Gastrocnemius medialis (tissue), 4 donors: ENCODE measurements around the gene SORCS1. TPM values are rescaled to one million over a fixed set of nuclear protein-coding genes. Genes with fewer than 3 reads are reported as not detected.

Source experiments
- ATAC-seq, 2 donors: fragments of 150-250 bp; one replicate each; pipeline ENCODE4 v1.9.1; 2016
- DNase-seq, 2 donors: peaks; one replicate each; pipeline ENCODE4 v3.0.0-alpha.2; 2019
- H3K27ac ChIP-seq, 4 donors: fragments of 200-600 bp; sonication (generic); 1 replicate in 1 of 4; 2 replicates in 3 of 4; pipeline ENCODE4 v1.5.1; 2016 to 2018; ENCODE audit warnings: mild to moderate bottlenecking in 2 of 4, moderate library complexity in 1 of 4
- H3K27me3 ChIP-seq, 3 donors: fragments of 200-600 bp; sonication (generic) in 2 of 3; 1 replicate in 1 of 3; 2 replicates in 2 of 3; pipeline versions ENCODE4 v1.5.1 to v1.6.0; 2016 to 2019; ENCODE audit warnings: mild to moderate bottlenecking in 1 of 3, moderate library complexity in 1 of 3
- H3K36me3 ChIP-seq, 2 donors: fragments of 200-600 bp; sonication (generic) in 1 of 2; one replicate each; pipeline ENCODE4 v1.5.1; 2017 to 2018
- H3K4me1 ChIP-seq, 2 donors: fragments of 200-600 bp; sonication (generic) in 1 of 2; one replicate each; pipeline ENCODE4 v1.5.1; 2016 to 2017; ENCODE audit warnings: mild to moderate bottlenecking in 2 of 2
- H3K4me3 ChIP-seq, 4 donors: fragments of 200-600 bp; sonication (generic) in 3 of 4; 1 replicate in 1 of 4; 2 replicates in 3 of 4; pipeline ENCODE4 v1.5.1; 2016 to 2019; ENCODE audit warnings: mild to moderate bottlenecking in 2 of 4
- H3K9me3 ChIP-seq, 3 donors: fragments of 200-600 bp; sonication (generic) in 2 of 3; 1 replicate in 1 of 3; 2 replicates in 2 of 3; pipeline ENCODE4 v1.5.1; 2016 to 2019
- POLR2A ChIP-seq, 2 donors: fragments of 450-650 bp; IDR thresholded peaks; one replicate each; pipeline ENCODE4 v1.6.1; 2017; ENCODE audit warnings: antibody characterized with exemption in 2 of 2, mild to moderate bottlenecking in 2 of 2, moderate library complexity in 2 of 2
- in situ Hi-C, 4 donors: fragments of 200-750 bp; cut with MboI; loops; one replicate each; pipeline versions ENCODE4 v1.15.0 to v1.8.0; 2017; ENCODE audit warnings: low sequenced_read_pairs in 4 of 4
- intact Hi-C: fragments of 100-400 bp; cut with DNase I; formaldehyde crosslinking; loops from one replicate; pipeline ENCODE4 v1.15.1; 2023; ENCODE audit warnings: low total_unique reads
- total RNA-seq, 4 donors: library from RNA; depleted of rRNA; stranded (reverse); fragments of >200 nt; gene quantifications; one replicate each; pipeline versions ENCODE4 v1.1.0 to v1.2.3, GENCODE V29; 2016
- TF ChIP-seq, protein P1 (sequence below), 5 experiments: fragments of 450-650 bp in 3 of 5; fragments of 200-600 bp in 2 of 5; sonication (generic) in 2 of 5; IDR thresholded peaks in 4 of 5; conservative IDR thresholded peaks in 1 of 5; 1 replicate in 4 of 5; 2 replicates in 1 of 5; pipeline ENCODE4 v1.5.1; 2016 to 2019; ENCODE audit warnings: antibody characterized with exemption in 5 of 5, mild to moderate bottlenecking in 3 of 5, moderate library complexity in 3 of 5

The SORCS1 gene
- total RNA-seq, 4 donors from 2014 or later: 0.02 to 0.36 (median 0.24) TPM; not detected in 1

DNA sequence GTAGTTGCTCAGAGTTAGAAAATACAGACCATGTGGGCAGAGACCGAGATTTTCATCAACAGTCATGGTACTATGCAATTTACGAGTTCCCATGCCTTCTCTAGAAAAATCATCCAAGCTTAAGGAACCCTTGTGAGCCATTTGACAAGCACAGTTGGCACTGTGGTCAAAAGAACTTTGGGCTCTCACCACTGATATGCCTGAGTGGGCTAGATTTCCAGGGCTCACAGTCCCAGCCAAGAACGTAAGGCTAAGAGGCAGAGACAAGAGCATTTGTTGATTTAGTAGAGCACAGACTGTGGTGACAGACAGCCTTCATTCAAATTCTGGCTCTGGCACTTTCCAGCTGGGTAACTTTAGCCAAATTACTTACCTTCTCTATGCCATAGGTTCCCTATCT lies 407.0 kb downstream of the SORCS1 start:
- no peaks in the 10 kb centered on the region for H3K27me3 ChIP-seq
- intact Hi-C loops: no loop called here
- in situ Hi-C loops: no loop called here
- no peaks in the 10 kb centered on the region for H3K36me3 ChIP-seq
- H3K4me1 ChIP-seq: no peaks in the 10 kb centered on the region
- no peak overlapping the region for H3K4me3 ChIP-seq
- no peak overlapping the region for H3K27ac ChIP-seq
- no peak for DNase-seq
- H3K9me3 ChIP-seq: no peaks in the 10 kb centered on the region
- ATAC-seq: no peak
- TF ChIP-seq POLR2A (IDR thresholded peaks at IDR 0.05): no peak
- TF ChIP-seq, protein P1, sequence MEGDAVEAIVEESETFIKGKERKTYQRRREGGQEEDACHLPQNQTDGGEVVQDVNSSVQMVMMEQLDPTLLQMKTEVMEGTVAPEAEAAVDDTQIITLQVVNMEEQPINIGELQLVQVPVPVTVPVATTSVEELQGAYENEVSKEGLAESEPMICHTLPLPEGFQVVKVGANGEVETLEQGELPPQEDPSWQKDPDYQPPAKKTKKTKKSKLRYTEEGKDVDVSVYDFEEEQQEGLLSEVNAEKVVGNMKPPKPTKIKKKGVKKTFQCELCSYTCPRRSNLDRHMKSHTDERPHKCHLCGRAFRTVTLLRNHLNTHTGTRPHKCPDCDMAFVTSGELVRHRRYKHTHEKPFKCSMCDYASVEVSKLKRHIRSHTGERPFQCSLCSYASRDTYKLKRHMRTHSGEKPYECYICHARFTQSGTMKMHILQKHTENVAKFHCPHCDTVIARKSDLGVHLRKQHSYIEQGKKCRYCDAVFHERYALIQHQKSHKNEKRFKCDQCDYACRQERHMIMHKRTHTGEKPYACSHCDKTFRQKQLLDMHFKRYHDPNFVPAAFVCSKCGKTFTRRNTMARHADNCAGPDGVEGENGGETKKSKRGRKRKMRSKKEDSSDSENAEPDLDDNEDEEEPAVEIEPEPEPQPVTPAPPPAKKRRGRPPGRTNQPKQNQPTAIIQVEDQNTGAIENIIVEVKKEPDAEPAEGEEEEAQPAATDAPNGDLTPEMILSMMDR (IDR thresholded peaks at IDR 0.05 in 4 of 5, conservative IDR thresholded peaks at IDR 0.05 in 1 of 5): no peak

GRCh38 chr10:106751091-106751490 lies 413.4 kb downstream of the SORCS1 start:
- H3K27ac ChIP-seq: no peak overlapping the region
- H3K36me3 ChIP-seq: no peaks in the 10 kb centered on the region
- no peaks in the 10 kb centered on the region for H3K27me3 ChIP-seq
- H3K4me3 ChIP-seq: no peak overlapping the region
- H3K9me3 ChIP-seq: no peaks in the 10 kb centered on the region
- in situ Hi-C loops (no loop called here), intact Hi-C loops (no loop called here)
- H3K4me1 ChIP-seq: no peaks in the 10 kb centered on the region
- ATAC-seq (no peak), DNase-seq (no peak)
- TF ChIP-seq POLR2A (IDR thresholded peaks at IDR 0.05): no peak
- TF ChIP-seq, protein P1 (IDR thresholded peaks at IDR 0.05 in 4 of 5, conservative IDR thresholded peaks at IDR 0.05 in 1 of 5): no peak

- DNase-seq: no peak
- in situ Hi-C loops (no loop called here), intact Hi-C loops (no loop called here)
- H3K4me3 ChIP-seq: no peak overlapping the region
- H3K36me3 ChIP-seq: no peaks in the 10 kb centered on the region
- ATAC-seq: no peak
- TF ChIP-seq, protein P1 (IDR thresholded peaks at IDR 0.05 in 4 of 5, conservative IDR thresholded peaks at IDR 0.05 in 1 of 5): no peak
- TF ChIP-seq POLR2A (IDR thresholded peaks at IDR 0.05): no peak
- no peaks in the 10 kb centered on the region for H3K9me3 ChIP-seq
- no peak overlapping the region for H3K27ac ChIP-seq
- H3K27me3 ChIP-seq: no peaks in the 10 kb centered on the region
- no peaks in the 10 kb centered on the region for H3K4me1 ChIP-seq
Measured at GRCh38 chr10:106746868-106747267, 417.6 kb downstream of the SORCS1 start.

GRCh38 chr10:106741006-106741530 lies 423.4 kb downstream of the SORCS1 start:
- no peak overlapping the region for H3K27ac ChIP-seq
- intact Hi-C loops (no loop called here), in situ Hi-C loops (no loop called here)
- DNase-seq (no peak), ATAC-seq (no peak)
- no peaks in the 10 kb centered on the region for H3K4me1 ChIP-seq
- no peak for TF ChIP-seq POLR2A (IDR thresholded peaks at IDR 0.05)
- no peaks in the 10 kb centered on the region for H3K27me3 ChIP-seq
- no peaks in the 10 kb centered on the region for H3K9me3 ChIP-seq
- H3K36me3 ChIP-seq: no peaks in the 10 kb centered on the region
- no peak overlapping the region for H3K4me3 ChIP-seq

- intact Hi-C loops: no loop called here
- ATAC-seq: no peak
- no peak for TF ChIP-seq POLR2A (IDR thresholded peaks at IDR 0.05)
- TF ChIP-seq, protein P1 (IDR thresholded peaks at IDR 0.05 in 4 of 5, conservative IDR thresholded peaks at IDR 0.05 in 1 of 5): no peak
- Histone ChIP-seq H3K4me1 (no peaks in the 10 kb centered on the region), H3K36me3 (no peaks in the 10 kb centered on the region), H3K27me3 (no peaks in the 10 kb centered on the region), H3K9me3 (no peaks in the 10 kb centered on the region), H3K27ac (no peak overlapping the region), H3K4me3 (no peak overlapping the region)
- no peak for DNase-seq
- in situ Hi-C loops: no loop called here
Measured at GRCh38 chr10:106740071-106740470, 424.4 kb downstream of the SORCS1 start.
